Activated CD4-positive, alpha-beta T cell treated with anti-CD3 and anti-CD28 coated beads, Interleukin-2, amount 50 U/mL, for 24 hours (primary cell): Measurements from ENCODE around the gene SLC22A8.
"Not testable (repeated sequence)": the region's sequence is repeated elsewhere in the genome, so short reads cannot be mapped to it uniquely, and the experiment has no call there.

Experiments used
- DNase-seq, 2 donors: peaks; one replicate each; pipeline ENCODE4 v3.0.0-alpha.2; 2020; ENCODE audit warnings: low read depth in 1 of 2, low spot score in 1 of 2

The SLC22A8 gene

GRCh38 chr11:62994775-62995174 is 20.9 kb downstream of the SLC22A8 start:
- no peak for DNase-seq

DNA sequence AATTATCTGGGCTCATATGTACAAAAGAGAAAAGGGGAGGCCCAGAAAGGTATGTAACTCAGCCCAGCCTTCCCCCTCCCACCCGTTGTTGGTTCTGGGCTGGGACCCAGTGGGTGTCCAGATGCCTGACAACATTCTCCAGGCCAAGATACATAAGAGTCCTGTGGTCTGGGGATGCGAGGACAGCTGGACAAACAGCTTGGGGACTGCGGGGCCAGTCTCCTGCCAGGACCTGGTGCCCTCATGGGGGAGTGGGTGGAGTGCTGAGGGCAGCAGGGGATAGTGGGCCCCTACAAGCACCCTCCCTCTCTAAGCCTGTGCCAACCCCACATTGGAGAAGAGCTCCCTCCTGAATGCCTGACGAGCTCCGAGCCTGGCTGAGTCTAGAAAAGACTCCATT is 27.4 kb downstream of the SLC22A8 start:
- DNase-seq, result no peak

DNA sequence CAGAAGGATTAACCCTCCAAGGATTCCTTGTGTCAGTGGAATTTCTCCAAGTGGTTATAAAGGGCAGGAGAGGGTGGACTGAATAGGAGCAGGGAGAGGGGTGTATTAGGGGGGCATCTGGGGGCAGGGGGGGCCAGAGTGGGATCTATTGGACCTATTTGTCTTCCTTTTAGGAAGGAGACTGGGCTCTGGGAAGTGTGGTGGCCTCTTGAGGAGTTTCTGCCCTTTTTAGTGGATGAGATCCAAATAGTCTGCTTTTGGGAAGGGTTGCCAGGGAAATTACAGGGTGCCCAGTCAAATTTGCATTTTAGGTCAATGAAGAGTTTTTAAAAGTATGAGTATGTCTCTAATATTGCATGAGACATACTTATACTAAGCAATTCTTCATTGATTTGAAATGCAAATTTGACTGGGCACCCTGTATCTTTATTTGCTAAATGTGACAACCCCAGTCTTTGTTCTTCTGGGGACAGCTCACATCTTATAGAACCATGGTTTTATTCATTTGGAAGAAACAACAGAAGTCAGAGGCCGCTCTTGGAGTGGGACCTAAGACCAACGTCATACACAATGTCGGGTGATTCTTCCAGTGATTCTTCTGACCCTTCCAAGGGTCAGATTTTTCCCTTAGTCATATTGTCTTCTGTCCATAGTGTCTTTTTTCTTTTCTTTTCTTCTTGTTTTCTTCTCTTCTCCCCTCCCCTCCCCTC is 30.4 kb downstream of the SLC22A8 start:
- no peak for DNase-seq

DNA sequence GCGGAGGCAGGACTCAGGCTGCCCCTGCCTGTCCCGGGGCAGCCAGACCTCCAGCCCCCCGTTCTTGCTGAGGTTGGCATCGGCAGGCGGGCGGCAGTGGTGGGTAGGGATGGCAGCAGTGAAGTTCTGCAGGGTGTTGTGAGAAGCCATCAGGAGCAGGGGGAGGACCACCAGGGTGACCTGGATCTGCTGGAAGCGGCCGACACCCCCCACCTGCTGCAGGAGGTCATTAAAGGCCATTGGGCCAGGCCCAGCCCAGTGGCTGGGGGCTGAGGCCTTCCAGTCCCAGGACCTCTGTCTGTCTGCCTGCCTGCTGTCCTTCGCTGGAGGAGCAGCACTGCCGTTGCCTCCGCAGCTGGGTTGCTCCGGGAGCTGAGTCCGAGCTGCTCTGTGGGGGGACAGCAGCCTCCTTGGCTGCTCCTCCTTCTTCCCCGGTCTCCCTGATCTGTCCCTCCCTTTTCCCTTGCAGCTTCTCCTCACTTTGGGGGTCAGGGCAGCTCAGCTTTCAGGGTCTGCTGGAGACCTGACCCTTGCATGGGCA is 31.1 kb downstream of the SLC22A8 start, which contains the start of gene SLC22A6:
SLC22A6 (minus strand) TSS at position 517 of the 541 bp plus-strand sequence; CDS start at position 240, 277 bp downstream.
- no peak for DNase-seq

DNA sequence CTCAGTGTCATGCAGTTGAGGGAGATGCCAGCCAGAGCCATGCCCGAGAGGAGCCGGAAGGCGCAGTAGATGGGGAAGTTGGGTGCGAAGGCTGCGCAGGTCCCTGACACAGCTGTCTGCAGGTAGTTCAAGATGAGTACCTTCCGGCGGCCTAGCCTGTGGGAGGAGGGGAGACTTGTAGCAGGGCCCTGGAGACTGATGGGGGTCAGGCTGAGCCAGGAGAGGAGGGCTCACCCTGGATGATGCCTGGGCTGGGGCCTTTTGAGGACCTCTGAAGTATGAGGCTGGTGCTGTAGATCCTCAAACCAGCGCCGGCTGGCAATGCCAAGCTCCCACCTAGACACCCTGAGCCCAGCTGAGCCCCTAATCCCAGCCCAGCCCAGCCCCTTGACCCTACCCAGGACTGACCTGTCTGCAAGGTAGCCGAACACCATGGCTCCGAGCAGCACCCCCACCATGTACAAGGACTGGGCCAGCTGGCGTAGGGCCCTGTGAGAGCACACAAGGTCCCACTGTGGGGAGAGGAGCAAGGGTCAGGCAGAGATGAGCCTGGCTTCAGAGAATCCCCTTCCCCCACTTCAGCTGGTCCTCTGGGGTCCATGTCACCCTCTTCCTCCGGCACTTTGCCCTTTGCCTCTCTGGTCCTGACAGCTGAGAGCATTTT is 32.0 kb downstream of the SLC22A8 start:
- DNase-seq, result no peak

- DNase-seq, result no peak
Measured at GRCh38 chr11:62981743-62982142, 33.9 kb downstream of the SLC22A8 start.

DNA sequence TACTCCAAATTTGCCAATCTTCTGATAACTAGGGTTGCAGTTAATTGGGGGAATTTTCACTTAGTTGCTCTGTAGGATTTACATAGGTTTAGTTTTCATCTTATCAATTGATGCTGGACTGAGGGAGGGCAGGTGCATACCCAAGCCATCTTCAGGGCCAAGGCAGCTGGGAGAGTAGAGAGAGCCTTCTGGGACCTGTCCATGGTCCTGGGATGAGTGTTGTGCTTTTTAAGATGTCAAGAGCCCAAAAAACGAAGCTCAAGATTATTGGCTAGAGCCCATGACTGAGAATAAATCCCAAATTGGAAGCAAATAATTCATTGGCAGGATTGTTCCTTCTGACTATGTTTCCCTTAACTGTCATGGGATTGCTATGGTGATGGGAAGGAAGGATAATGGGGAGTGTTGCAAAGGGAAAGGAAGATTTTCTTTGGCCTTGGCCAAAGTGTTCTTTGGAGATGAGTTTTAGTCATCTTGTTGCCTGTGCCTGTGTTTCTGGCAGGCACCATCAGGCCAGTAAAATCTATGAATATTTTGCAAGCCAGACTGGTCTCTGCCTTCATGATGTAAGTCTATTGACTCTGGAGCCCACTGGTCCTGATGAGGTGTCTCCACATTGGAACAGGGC is 35.4 kb downstream of the SLC22A8 start:
- no peak for DNase-seq

DNA sequence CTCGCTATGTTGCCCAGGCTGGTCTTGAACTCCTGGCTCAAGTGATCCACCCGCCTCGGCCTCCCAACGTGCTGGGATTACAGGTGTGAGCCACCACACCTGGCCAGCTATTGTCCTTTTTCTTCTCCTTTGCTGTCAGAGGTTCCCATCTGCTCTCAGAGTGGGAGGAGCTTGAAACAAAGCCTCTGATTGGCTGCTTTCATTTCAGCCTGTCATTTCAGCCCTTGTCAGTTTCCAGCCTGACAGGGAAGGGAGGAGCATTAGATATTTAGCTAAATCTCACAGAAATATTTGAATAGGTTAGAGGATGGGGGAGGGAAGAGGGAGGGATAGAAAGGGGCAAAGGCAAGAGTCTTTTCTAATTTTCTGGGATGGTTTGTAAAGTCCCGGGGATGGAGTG is 39.5 kb downstream of the SLC22A8 start:
- no peak for DNase-seq

GRCh38 chr11:62974848-62975522 is 40.7 kb downstream of the SLC22A8 start:
- DNase-seq, result no peak

- no peak for DNase-seq
Measured at GRCh38 chr11:62965574-62965973, 50.1 kb downstream of the SLC22A8 start.

DNA sequence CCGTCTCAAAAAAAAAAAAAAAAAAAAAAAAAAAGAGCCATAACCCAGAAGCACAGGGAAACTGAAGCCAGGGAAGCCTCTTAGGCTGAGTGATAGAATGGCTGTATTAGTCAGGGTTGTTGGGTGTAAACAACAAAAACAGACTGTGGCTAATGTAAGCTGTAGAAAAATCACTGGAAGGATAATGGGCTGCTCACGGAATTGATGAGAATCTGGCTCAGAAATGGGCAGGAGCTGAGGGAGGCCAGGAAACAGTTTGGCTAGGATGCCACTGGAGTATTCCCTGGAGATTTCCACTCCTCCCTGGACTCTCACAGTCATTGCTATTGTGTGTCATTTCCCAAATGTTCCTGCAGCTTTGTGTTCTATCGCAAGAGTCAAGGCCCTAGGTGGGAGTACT is 53.2 kb downstream of the SLC22A8 start:
- no peak for DNase-seq

DNA sequence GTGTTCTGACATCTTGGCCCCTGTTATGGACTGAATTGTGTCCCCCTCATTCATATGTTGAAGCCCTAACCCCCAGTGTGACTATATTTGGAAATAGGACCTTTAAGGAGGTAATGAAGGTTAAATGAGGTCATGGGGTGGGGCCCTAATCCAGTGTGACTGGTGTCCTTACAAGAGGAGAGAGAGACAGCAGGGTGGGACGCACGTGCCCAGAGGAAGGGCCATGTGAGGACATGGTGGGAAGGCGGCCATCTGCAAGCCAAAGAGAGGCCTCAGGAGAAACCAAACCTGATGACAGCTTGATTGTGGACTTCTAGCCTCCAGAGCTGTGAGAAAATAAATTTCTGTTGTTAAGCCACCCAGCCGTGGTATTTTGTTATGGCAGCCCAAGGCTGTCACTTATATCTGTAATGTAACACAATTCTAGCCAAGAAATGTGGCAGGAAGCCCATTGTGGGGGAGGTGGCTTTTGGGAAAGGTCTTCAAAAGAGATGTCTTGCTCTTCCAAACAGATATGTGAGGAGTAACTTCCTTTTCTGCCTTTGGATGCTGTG is 54.5 kb downstream of the SLC22A8 start:
- DNase-seq, result no peak

DNA sequence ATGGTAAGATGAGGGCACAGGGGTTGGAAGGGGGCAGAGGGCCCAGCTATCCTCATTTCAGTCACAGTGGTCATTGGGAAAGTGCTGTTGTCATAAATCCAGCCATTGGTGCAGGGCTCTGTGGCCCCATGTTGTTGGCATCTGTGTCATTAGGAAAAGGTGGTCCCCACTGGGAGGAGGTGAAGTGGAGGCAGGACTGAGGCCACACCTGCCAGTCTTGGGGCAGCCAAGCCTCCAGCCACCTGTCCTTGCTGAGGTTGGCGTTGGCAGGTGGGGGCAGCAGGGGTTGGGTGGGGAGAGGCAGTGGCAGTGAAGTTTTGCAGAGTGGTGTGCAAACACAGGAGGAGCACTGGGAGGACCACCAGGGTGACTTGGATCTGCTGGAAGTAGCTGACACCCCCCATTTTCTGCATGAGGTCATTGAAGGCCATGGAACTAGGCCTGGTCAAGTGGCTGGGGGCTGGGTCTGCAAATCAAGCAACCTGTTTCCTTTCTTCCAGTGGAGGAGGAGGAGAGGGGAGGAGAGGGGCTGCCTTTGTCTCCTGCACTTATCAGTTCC is 56.1 kb downstream of the SLC22A8 start:
- DNase-seq, result no peak

DNA sequence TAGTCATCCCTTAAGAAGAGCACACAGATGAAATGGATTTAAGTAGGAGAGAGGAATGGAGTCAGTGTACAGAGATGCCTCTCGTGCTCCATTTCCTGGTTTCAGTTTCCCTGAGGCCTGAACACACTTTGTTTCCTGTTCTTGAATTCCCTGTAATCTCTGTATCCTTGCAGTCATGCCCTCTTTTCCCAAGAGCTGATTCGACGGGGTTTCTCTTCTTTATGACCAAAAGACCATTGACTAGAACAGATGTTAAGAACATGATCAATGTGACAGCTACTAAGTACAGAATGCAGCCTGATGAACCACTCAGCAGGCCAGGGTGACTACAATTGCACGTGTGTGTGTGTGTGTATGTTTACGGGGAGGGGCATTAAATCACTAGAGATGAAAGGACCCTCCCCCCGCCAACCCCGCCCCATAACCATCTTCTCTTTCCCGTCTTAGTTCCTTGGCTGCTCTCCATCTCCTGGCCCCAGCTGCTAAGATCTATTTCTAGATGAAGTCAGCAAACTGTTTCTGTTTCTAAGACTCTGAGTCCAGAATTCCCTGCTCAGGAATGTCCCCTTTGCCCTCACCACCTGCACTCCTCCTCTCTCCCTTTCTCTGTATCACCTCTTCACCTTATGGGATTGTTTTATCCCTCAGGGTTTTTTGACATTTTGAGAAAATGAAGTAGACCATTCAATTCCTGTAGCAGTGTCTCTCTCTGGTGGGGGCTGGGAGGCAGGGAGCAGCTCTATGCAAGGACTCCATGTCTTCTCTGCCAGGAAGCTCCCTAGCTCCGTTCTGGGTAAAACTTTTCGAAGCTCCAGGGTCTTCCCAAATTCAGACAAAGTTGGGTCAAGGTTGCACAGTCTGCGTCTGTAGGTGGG is 56.9 kb downstream of the SLC22A8 start:
- DNase-seq, result no peak

DNA sequence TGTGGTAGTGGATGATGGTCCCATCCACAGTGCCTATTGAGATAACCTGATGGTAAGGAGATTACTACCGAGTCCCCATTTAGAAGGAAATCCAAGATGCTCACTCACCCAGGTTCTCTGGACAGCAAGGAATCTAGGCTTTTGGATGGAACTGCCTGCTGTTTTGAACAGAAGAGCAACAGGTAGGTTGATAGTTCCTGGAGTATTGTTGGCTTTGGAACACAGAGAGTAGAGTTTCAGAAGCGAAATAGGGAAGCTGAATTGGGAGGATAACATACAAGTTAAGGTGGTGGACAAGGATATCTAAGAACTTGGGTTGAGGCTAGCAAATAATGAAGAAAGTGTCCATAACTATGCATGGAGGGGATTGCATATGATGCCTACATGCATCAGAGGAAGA is 58.5 kb downstream of the SLC22A8 start:
- DNase-seq, result no peak

GRCh38 chr11:62954478-62954877 is 61.2 kb downstream of the SLC22A8 start:
- no peak for DNase-seq

DNA sequence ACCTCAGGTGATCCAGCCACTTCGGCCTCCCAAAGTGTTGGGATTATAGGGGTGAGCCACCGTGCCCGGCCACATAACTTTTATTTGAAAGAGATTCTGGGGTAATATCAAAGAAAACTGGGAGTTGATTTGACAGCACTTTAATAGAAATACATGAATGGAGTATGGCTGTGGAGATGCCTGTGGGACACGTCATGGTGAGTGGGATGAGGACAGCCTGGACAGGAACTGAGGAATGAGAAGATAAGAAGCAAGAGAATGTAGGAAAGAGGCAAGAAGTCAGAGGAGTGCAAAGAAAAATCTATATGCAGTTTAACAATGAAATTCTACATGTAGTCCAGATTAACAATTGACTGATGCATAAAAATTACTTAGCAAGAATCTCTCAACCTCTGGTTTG is 61.8 kb downstream of the SLC22A8 start:
- no peak for DNase-seq

DNA sequence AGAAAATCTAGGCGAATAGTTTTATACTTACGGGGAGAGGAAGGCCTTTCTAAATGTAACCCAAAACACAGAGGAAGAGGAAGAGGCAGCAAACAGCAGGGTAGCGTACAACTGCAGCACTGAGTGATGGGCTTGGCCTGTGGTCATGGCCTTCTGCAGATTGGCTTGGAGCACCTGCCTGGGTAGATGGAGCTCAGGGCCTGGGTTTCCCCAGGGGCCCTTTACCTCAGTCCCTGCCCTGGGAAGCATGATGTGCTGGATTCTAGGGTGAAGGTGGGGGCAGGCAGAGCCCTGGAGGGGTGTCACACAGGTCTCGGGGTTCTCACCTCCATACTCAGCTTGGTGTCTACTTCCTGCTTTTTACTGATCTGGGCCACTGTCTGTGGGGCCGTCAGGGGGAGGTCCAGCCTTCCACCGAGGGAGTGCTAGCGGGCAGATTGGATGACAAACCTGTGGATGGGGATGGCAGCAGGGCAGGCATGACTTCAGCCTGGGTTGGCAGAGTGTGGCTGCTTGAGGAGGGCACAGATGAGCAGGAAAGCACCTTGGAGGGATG is 66.8 kb downstream of the SLC22A8 start:
- DNase-seq, result no peak

- DNase-seq, result not testable (repeated sequence)
Measured at GRCh38 chr11:62945538-62945937, 70.1 kb downstream of the SLC22A8 start.
